Erythroblast (primary cell): ENCODE data around the gene CXCL6.

Source experiments
- GATA1 ChIP-seq: IDR thresholded peaks from 2 replicates; pipeline ENCODE4 v1.6.1; 2011; ENCODE audit warnings: low read depth, mild to moderate bottlenecking, control low read depth, low read length, moderate library complexity
- POLR2A ChIP-seq: IDR thresholded peaks from 2 replicates; pipeline ENCODE4 v1.6.1; 2011; ENCODE audit warnings: mild to moderate bottlenecking, low read length

DNA sequence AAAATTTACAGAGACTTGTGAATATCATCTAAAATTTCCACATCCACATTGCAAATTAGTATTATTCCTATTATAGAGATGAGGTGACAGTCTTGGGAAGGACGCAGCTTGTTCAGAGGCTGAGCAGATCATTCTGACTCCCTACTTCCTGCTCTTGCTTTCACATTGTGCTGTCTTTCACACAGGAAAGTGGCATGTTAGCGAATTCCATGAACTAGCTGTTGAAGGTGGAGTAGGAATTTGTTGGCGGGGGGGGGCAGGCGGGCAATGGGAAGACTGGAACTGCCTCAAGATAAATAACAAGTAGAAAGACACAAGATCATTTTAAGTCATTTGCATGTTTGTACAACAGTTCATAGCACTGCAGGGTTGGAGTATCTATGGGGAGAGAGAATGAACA, 18.9 kb downstream of the CXCL6 start:
- no peak for TF ChIP-seq POLR2A
- no peak for TF ChIP-seq GATA1
